ENCODE results near the gene SAP130.

The SAP130 gene

DNA sequence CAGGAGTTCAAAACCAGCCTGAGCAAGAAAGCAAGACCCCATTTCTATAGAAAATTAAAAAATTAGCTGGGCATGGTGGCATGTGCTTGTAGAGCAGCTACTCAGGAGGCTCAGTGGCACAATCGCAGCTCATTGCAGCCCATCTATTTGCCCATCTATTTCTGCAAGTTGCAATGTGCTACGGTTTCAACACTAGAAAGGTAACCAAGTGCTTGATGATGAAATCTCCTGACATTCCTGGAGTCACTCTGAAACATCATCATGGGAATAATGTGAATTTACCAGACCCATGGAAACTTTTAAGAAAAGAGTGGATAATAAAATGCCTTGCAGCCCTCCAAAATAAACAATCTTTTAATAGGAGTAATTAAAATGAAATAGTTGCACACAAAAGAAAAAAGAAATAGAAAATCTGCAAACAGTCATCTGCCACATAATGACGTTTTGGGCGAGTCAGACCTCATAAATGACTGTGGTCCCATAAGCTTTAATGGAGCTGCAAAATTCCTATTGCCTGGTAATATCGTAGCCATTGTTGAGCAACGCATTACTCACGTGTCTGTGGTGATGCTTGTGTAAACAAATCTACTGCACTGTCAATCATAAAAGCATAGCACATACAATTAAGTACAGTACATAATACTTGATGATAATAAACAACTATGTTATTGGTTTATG lies 95.5 kb downstream of the SAP130 start:
- ATAC-seq = no peak
- TF ChIP-seq RARB (CRISPR knock-in tag; IDR thresholded peaks at IDR 0.05) (no peak), CSDC2 (CRISPR knock-in tag; IDR thresholded peaks at IDR 0.05) (no peak), PPARA (CRISPR knock-in tag; IDR thresholded peaks at IDR 0.05; ENCODE audit: borderline replicate concordance) (no peak), ZC3H10 (CRISPR knock-in tag; IDR thresholded peaks at IDR 0.05) (no peak), ZNF70 (CRISPR knock-in tag; IDR thresholded peaks at IDR 0.05) (no peak)
- TF ChIP-seq, protein P1, sequence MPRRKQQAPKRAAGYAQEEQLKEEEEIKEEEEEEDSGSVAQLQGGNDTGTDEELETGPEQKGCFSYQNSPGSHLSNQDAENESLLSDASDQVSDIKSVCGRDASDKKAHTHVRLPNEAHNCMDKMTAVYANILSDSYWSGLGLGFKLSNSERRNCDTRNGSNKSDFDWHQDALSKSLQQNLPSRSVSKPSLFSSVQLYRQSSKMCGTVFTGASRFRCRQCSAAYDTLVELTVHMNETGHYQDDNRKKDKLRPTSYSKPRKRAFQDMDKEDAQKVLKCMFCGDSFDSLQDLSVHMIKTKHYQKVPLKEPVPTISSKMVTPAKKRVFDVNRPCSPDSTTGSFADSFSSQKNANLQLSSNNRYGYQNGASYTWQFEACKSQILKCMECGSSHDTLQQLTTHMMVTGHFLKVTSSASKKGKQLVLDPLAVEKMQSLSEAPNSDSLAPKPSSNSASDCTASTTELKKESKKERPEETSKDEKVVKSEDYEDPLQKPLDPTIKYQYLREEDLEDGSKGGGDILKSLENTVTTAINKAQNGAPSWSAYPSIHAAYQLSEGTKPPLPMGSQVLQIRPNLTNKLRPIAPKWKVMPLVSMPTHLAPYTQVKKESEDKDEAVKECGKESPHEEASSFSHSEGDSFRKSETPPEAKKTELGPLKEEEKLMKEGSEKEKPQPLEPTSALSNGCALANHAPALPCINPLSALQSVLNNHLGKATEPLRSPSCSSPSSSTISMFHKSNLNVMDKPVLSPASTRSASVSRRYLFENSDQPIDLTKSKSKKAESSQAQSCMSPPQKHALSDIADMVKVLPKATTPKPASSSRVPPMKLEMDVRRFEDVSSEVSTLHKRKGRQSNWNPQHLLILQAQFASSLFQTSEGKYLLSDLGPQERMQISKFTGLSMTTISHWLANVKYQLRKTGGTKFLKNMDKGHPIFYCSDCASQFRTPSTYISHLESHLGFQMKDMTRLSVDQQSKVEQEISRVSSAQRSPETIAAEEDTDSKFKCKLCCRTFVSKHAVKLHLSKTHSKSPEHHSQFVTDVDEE (CRISPR knock-in tag; IDR thresholded peaks at IDR 0.05) = no peak
- TF ChIP-seq, protein P2, sequence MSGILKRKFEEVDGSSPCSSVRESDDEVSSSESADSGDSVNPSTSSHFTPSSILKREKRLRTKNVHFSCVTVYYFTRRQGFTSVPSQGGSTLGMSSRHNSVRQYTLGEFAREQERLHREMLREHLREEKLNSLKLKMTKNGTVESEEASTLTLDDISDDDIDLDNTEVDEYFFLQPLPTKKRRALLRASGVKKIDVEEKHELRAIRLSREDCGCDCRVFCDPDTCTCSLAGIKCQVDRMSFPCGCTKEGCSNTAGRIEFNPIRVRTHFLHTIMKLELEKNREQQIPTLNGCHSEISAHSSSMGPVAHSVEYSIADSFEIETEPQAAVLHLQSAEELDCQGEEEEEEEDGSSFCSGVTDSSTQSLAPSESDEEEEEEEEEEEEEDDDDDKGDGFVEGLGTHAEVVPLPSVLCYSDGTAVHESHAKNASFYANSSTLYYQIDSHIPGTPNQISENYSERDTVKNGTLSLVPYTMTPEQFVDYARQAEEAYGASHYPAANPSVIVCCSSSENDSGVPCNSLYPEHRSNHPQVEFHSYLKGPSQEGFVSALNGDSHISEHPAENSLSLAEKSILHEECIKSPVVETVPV (CRISPR knock-in tag; IDR thresholded peaks at IDR 0.05) = no peak

- TF ChIP-seq ZC3H10 (CRISPR knock-in tag; IDR thresholded peaks at IDR 0.05) = no peak
- TF ChIP-seq ZFP30 (CRISPR knock-in tag; IDR thresholded peaks at IDR 0.05) = no peak
- no peak for TF ChIP-seq TCF4 (CRISPR knock-in tag; IDR thresholded peaks at IDR 0.05; ENCODE audit: borderline replicate concordance)
- no peak for TF ChIP-seq PATZ1 (CRISPR knock-in tag; IDR thresholded peaks at IDR 0.05; ENCODE audit: borderline replicate concordance)
- TF ChIP-seq SNAI2 (CRISPR knock-in tag; IDR thresholded peaks at IDR 0.05) = no peak
- TF ChIP-seq RARB (CRISPR knock-in tag; IDR thresholded peaks at IDR 0.05) = no peak
- TF ChIP-seq ARNTL (CRISPR knock-in tag; IDR thresholded peaks at IDR 0.05; ENCODE audit: borderline replicate concordance, low read depth) = no peak
- no peak for TF ChIP-seq OSR1 (CRISPR knock-in tag; IDR thresholded peaks at IDR 0.05)
- TF ChIP-seq POU6F1 (CRISPR knock-in tag; IDR thresholded peaks at IDR 0.05; ENCODE audit: borderline replicate concordance, low read depth) = no peak
- no peak for TF ChIP-seq BACH2 (CRISPR knock-in tag; IDR thresholded peaks at IDR 0.05; ENCODE audit: borderline replicate concordance)
- TF ChIP-seq CSDC2 (CRISPR knock-in tag; IDR thresholded peaks at IDR 0.05) = no peak
- TF ChIP-seq ZNF8 (CRISPR knock-in tag; IDR thresholded peaks at IDR 0.05) = no peak
- TF ChIP-seq PPARA (CRISPR knock-in tag; IDR thresholded peaks at IDR 0.05; ENCODE audit: borderline replicate concordance) = no peak
- no peak for TF ChIP-seq TOX (CRISPR knock-in tag; IDR thresholded peaks at IDR 0.05; ENCODE audit: borderline replicate concordance)
- no peak for TF ChIP-seq ESRRG (CRISPR knock-in tag; IDR thresholded peaks at IDR 0.05)
- no peak for TF ChIP-seq GLIS3 (CRISPR knock-in tag; IDR thresholded peaks at IDR 0.05)
- no peak for TF ChIP-seq ZFP3 (CRISPR knock-in tag; IDR thresholded peaks at IDR 0.05)
- no peak for ATAC-seq
Measured at GRCh38 chr2:127929449-127929848, 98.4 kb downstream of the SAP130 start.

DNA sequence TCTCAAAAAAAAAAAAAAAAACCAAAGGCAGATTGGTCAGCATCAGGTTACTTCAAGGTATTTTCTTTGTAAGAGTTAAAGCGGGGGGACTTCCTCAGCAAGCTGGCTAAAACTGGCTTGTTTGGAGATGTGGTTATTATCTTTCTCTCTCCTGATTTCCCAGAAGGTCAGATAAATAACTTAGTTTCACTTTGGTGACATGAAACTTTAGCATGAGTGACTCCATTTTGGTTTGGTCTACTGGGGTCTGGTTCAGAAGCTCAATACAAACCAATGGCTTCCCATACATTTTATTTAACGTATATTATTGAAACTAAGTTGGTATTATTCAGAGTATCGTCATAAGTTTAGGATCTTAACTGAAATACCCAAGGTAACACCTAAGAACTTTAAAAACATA lies 100.5 kb downstream of the SAP130 start:
- ATAC-seq = no peak

More for the DNA sequence above, 100.5 kb downstream of the SAP130 start:
- no peak for TF ChIP-seq ISL1 (CRISPR knock-in tag; IDR thresholded peaks at IDR 0.05)
- TF ChIP-seq, protein P3, sequence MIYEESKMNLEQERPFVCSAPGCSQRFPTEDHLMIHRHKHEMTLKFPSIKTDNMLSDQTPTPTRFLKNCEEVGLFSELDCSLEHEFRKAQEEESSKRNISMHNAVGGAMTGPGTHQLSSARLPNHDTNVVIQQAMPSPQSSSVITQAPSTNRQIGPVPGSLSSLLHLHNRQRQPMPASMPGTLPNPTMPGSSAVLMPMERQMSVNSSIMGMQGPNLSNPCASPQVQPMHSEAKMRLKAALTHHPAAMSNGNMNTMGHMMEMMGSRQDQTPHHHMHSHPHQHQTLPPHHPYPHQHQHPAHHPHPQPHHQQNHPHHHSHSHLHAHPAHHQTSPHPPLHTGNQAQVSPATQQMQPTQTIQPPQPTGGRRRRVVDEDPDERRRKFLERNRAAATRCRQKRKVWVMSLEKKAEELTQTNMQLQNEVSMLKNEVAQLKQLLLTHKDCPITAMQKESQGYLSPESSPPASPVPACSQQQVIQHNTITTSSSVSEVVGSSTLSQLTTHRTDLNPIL (CRISPR knock-in tag; IDR thresholded peaks at IDR 0.05; ENCODE audit: low read depth) = no peak
- no peak for TF ChIP-seq ZNF8 (CRISPR knock-in tag; IDR thresholded peaks at IDR 0.05)

Data from SK-N-SH treated with all-trans-retinoic acid at 6 μM for 48 hours (cell line).